HEK293 (cell line): ENCODE measurements around the gene LHFPL2.

Source experiments
- ZNF292 ChIP-seq: fragments of 450-650 bp; formaldehyde crosslinking; IDR thresholded peaks from 2 replicates; pipeline ENCODE4 v1.5.1; 2016; ENCODE audit warnings: low read depth, missing biosample characterization, missing genetic modification characterization, borderline replicate concordance
- ZNF561 ChIP-seq: fragments of 450-650 bp; IDR thresholded peaks from 2 replicates; pipeline ENCODE4 v1.5.1; 2018; ENCODE audit warnings: missing biosample characterization, missing genetic modification characterization, borderline replicate concordance

GRCh38 chr5:78569441-78569840 lies 79.1 kb downstream of the LHFPL2 start:
- TF ChIP-seq ZNF292 (tag by site-specific recombination) (no peak), ZNF561 (tag by site-specific recombination) (no peak)
